Breast epithelium (tissue), 3 donors: ENCODE results near the gene HJV.
A peak's percentile ranks its signal among the peaks of the same experiment; 100 is the strongest.

Experiments used
- CTCF ChIP-seq, 3 donors: fragments of 450-650 bp; IDR thresholded peaks; one replicate each; pipeline ENCODE4 v1.5.1; 2016 to 2017; ENCODE audit warnings: antibody characterized with exemption in 3 of 3, mild to moderate bottlenecking in 3 of 3, moderate library complexity in 3 of 3
- POLR2A ChIP-seq: fragments of 450-650 bp; IDR thresholded peaks from one replicate; pipeline ENCODE4 v1.6.1; 2016; ENCODE audit warnings: antibody characterized with exemption, mild to moderate bottlenecking, moderate library complexity
- POLR2AphosphoS5 ChIP-seq, 3 donors: sonication (generic); formaldehyde crosslinking; IDR thresholded peaks; one replicate each; pipeline ENCODE4 v1.6.1; 2017; ENCODE audit warnings: antibody characterized with exemption in 3 of 3

- TF ChIP-seq POLR2A (peak; percentile 66), POLR2AphosphoS5 (IDR thresholded peaks at IDR 0.05) (peak; percentile 77 to 91 (median 87)), CTCF (IDR thresholded peaks at IDR 0.05) (no peak)
Measured at GRCh38 chr1:145991735-145992412, 29.7 kb downstream of the HJV start.
